Gastroesophageal sphincter (tissue), 3 donors: ENCODE data around the gene TIAM2.

ENCODE experiments used
- CTCF ChIP-seq, 4 experiments: fragments of 200-600 bp in 2 of 4; fragments of 450-650 bp in 2 of 4; sonication (generic) in 1 of 4; IDR thresholded peaks; one replicate each; pipeline ENCODE4 v1.5.1; 2017 to 2019; ENCODE audit warnings: antibody characterized with exemption in 4 of 4, mild to moderate bottlenecking in 2 of 4, moderate library complexity in 2 of 4
- EP300 ChIP-seq: sonication (generic); formaldehyde crosslinking; IDR thresholded peaks from one replicate; pipeline ENCODE4 v1.6.1; 2017; ENCODE audit warnings: antibody characterized with exemption, mild to moderate bottlenecking
- POLR2A ChIP-seq, 2 donors: fragments of 450-650 bp; IDR thresholded peaks; one replicate each; pipeline ENCODE4 v1.6.1; 2017; ENCODE audit warnings: antibody characterized with exemption in 2 of 2, mild to moderate bottlenecking in 2 of 2, moderate library complexity in 1 of 2
- POLR2AphosphoS5 ChIP-seq: sonication (generic); formaldehyde crosslinking; IDR thresholded peaks from one replicate; pipeline ENCODE4 v1.6.1; 2017; ENCODE audit warnings: antibody characterized with exemption

DNA sequence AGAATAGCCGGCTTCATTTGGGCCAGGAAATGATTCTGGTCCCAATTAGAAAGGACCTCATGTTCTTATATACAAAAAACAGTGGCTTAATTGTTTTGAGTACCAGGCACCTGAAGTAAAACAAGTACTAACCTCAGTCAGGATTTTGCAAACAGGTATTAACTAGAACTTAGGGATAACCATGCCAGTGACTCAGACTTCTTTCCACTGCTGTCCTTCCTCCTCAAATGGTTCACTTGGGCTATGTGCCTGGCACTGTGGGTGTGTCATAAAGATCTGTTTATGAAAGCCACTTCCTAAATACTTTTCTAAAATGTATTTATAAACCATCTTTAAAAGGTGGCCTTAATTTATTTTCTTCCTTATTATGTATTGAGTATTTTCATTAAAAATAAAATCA, 279.4 kb downstream of the TIAM2 start:
- TF ChIP-seq CTCF (IDR thresholded peaks at IDR 0.05) (no peak), POLR2AphosphoS5 (no peak), POLR2A (IDR thresholded peaks at IDR 0.05) (no peak), EP300 (no peak)
